ENCODE measurements around the gene CRIP3. TPM values are rescaled to one million over a fixed set of nuclear protein-coding genes. Genes with fewer than 3 reads are reported as not detected.

The CRIP3 gene
- total and polyA plus RNA-seq, 2 experiments from 2014 or later = 3.6 to 5.2 TPM

DNA sequence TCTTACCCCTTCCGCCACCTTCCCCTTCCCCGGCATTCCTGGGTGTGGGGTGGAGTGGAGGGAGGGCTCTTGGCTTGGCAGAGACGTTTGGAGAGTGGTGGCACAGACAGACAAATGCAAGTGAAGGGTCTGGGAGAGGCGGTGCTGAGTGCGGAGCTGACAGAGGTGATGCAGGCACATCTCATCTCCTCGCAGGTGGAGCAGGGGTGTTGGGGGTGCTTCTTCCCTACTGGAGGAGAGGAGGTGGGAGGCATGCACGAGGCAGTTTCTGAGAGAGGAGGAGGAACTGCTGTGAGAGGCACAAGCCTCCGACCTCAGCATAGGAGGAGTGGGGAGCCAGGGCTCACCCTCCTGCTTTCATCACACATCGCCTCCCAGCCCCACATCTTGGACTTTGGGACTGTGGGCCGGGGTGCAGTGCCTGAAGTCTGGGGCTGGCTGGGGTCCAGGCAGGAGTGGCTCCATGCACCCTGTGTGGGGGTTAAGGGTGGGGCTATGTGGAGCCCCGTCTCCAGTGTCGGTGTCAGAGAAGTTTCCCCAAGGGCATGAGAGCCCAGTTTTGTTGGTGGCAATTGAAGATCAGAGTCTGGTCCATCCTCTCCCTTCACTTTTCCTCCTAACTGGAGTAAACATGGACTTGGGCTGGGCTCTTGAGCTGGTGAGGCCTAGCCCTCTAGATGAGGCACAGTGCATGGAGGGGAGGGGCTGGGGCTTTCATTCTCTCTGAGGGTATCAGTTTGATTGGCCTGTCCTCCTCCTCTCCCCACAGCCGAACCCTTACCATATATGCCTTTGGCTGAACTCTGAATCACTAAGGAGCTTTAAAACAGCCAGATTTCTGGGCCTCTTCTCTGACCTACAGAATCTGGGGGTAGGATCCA, 30.7 kb downstream of the CRIP3 start:
- peak in 1 of 2 donors; percentile 53 for DNase-seq (ENCODE audit: low read depth in 1 of 2, low spot score in 1 of 2)
- no peaks in the 10 kb centered on the region for H3K9me3 ChIP-seq (ENCODE audit: low read depth)
- peak overlapping the region; percentile 81 for H3K27ac ChIP-seq
- H3K4me3 ChIP-seq = no peak overlapping the region
- peaks cover 7% of the 10 kb centered on the region for H3K4me1 ChIP-seq (ENCODE audit: low read depth)
- no peaks in the 10 kb centered on the region for H3K36me3 ChIP-seq
- peaks cover 30% of the 10 kb centered on the region for H3K27me3 ChIP-seq
- no peak for TF ChIP-seq CTCF (IDR thresholded peaks at IDR 0.05; ENCODE audit: low read depth, low read length)

DNA sequence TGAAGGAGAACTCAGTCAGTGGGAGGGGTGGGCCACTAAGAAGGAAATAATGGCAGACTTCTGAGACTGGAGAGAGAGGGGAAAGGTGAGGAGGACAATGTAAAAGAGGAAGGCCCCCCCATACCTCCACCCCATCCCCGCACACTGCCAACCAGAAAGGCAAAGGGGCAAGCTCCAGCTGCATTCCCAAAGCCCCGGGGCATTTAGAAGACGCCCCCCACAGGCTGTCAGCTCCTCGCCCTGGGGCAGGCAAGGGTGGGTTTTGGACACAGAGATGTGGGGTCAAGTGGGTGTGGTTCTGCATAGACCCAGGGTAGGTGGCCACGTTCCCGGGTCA, 31.4 kb downstream of the CRIP3 start:
- H3K4me3 ChIP-seq = no peak overlapping the region
- H3K4me1 ChIP-seq (ENCODE audit: low read depth) = peaks cover 7% of the 10 kb centered on the region
- H3K27me3 ChIP-seq = peaks cover 30% of the 10 kb centered on the region
- no peaks in the 10 kb centered on the region for H3K36me3 ChIP-seq
- no peak for DNase-seq (ENCODE audit: low read depth in 1 of 2, low spot score in 1 of 2)
- H3K27ac ChIP-seq = no peak overlapping the region
- no peak for TF ChIP-seq CTCF (IDR thresholded peaks at IDR 0.05; ENCODE audit: low read depth, low read length)
- no peaks in the 10 kb centered on the region for H3K9me3 ChIP-seq (ENCODE audit: low read depth)

DNA sequence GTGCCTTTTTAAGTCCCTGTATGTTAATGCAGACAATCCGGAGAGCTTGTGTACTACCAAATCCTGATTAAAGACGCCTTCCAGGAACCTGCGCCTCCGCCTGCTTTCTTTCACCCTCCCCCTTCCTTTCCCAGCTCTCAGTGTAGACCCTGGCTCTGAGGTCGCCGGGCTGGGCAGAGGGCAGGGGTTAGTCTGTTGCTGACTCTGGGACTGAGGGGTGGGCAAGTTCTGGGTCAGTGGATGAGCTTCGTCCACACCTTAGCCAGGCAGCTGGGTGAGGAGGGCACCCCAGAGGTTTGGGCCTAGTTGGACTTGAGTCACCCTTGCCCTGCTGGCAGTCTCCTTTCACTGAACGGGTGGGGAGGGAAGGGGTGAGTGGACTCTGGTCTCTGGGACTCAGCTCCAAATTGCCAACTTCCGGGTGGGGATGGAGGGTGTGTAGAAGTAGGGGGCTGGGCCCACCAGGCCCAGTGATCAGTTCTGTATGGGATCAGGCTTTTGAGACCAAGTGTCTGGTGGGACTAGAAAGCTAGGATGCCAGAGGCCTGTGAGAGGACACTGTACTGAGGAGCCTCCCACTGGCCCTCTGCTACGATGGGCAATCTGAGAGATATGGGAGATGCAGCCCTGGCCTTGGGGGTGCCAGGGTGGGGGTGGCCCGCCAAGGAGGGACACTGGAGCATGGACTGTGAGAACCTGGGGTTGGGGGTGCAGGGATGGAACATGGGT, 31.9 kb downstream of the CRIP3 start:
- Histone ChIP-seq H3K27me3 (peaks cover 30% of the 10 kb centered on the region), H3K4me3 (no peak overlapping the region)
- DNase-seq (ENCODE audit: low read depth in 1 of 2, low spot score in 1 of 2) = no peak

GRCh38 chr6:43275801-43276576, 32.6 kb downstream of the CRIP3 start:
- peaks cover 30% of the 10 kb centered on the region for H3K27me3 ChIP-seq
- H3K36me3 ChIP-seq = no peaks in the 10 kb centered on the region
- H3K4me1 ChIP-seq (ENCODE audit: low read depth) = peaks cover 7% of the 10 kb centered on the region
- H3K4me3 ChIP-seq = peak overlapping the region; percentile 22
- TF ChIP-seq CTCF (IDR thresholded peaks at IDR 0.05; ENCODE audit: low read depth, low read length) = no peak
- DNase-seq (ENCODE audit: low read depth in 1 of 2, low spot score in 1 of 2) = peak in 1 of 2 donors; percentile 39
- H3K27ac ChIP-seq = no peak overlapping the region
- no peaks in the 10 kb centered on the region for H3K9me3 ChIP-seq (ENCODE audit: low read depth)

More for the DNA sequence above, 31.9 kb downstream of the CRIP3 start:
- no peak for TF ChIP-seq CTCF (IDR thresholded peaks at IDR 0.05; ENCODE audit: low read depth, low read length)
- H3K36me3 ChIP-seq = no peaks in the 10 kb centered on the region
- H3K9me3 ChIP-seq (ENCODE audit: low read depth) = no peaks in the 10 kb centered on the region
- no peak overlapping the region for H3K27ac ChIP-seq
- H3K4me1 ChIP-seq (ENCODE audit: low read depth) = peaks cover 7% of the 10 kb centered on the region

DNA sequence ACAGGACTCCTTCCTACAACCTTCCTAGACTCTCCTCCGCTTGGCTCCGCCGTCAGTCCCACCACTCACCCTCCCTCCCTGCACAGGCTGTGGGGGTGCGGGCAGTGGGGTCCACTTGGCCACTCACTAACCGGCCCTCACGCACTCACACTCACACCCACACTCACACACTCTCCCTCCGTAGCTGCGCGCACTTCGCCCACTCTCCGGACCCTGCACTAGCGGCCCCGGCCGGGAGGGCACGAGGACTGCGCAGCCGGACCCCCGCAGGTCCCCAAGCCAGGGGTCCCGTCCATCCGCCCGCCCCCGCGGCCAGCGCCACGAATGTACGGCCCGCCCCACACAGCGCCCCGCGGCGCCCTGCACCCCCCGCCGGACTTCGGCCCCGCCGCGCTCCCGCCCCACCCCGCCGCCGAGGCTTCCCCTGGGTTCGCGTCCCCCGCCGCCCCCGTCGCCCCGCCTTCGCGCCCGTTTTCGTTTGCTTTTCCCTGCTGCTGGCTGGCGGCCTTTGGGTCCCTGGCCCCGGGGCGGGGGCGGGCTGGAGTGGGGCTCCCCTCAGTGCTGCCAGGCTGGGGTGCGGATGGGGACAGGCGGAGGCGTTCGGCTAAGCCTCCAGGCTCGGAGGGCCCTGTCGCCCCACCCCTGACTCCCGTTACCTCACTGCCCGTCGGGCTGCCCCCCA, 33.6 kb downstream of the CRIP3 start:
- no peak for DNase-seq (ENCODE audit: low read depth in 1 of 2, low spot score in 1 of 2)
- peak overlapping the region; percentile 22 for H3K4me3 ChIP-seq
- peaks cover 30% of the 10 kb centered on the region for H3K27me3 ChIP-seq

More for the DNA sequence above, 33.6 kb downstream of the CRIP3 start:
- Histone ChIP-seq H3K36me3 (no peaks in the 10 kb centered on the region), H3K4me1 (ENCODE audit: low read depth) (peaks cover 14% of the 10 kb centered on the region), H3K27ac (no peak overlapping the region), H3K9me3 (ENCODE audit: low read depth) (no peaks in the 10 kb centered on the region)
- no peak for TF ChIP-seq CTCF (IDR thresholded peaks at IDR 0.05; ENCODE audit: low read depth, low read length)

Measured in cardiac muscle cell (in vitro differentiated cells and primary cell).